Parathyroid adenoma (tissue), 2 donors: Measurements from ENCODE around the gene AKAP9.

ENCODE experiments used
- H2AFZ ChIP-seq: fragments of 300-600 bp; sonication (generic); one replicate; pipeline ENCODE4 v1.7.0; 2017; ENCODE audit warnings: antibody characterized with exemption, mild to moderate bottlenecking
- H3K27ac ChIP-seq: fragments of 300-600 bp; sonication (generic); one replicate; pipeline ENCODE4 v1.7.0; 2017
- H3K27me3 ChIP-seq: fragments of 300-600 bp; sonication (generic); one replicate; pipeline ENCODE4 v1.7.0; 2017; ENCODE audit warnings: low read length; ENCODE audit not compliant: control insufficient read depth, insufficient read depth
- H3K36me3 ChIP-seq: fragments of 300-600 bp; sonication (generic); one replicate; pipeline ENCODE4 v1.7.0; 2017; ENCODE audit warnings: low read length; ENCODE audit not compliant: control insufficient read depth, insufficient read depth
- H3K4me1 ChIP-seq: fragments of 300-600 bp; sonication (generic); one replicate; pipeline ENCODE4 v1.7.0; 2017; ENCODE audit warnings: control low read depth
- H3K4me2 ChIP-seq: fragments of 300-600 bp; sonication (generic); one replicate; pipeline ENCODE4 v1.7.0; 2017; ENCODE audit warnings: low read length
- H3K4me3 ChIP-seq: fragments of 300-600 bp; sonication (generic); one replicate; pipeline ENCODE4 v1.7.0; 2017; ENCODE audit warnings: low read depth, low read length
- H3K79me2 ChIP-seq: fragments of 300-600 bp; sonication (generic); one replicate; pipeline ENCODE4 v1.7.0; 2017; ENCODE audit warnings: control low read depth
- H3K9ac ChIP-seq: fragments of 300-600 bp; sonication (generic); one replicate; pipeline ENCODE4 v1.7.0; 2017; ENCODE audit warnings: mild to moderate bottlenecking
- H3K9me3 ChIP-seq: fragments of 300-600 bp; sonication (generic); one replicate; pipeline ENCODE4 v1.7.0; 2017; ENCODE audit warnings: low read length; ENCODE audit not compliant: control insufficient read depth
- CTCF ChIP-seq: fragments of 300-600 bp; sonication (generic); IDR thresholded peaks from one replicate; pipeline ENCODE4 v1.7.0; 2017; ENCODE audit warnings: antibody characterized with exemption, mild to moderate bottlenecking
- donor health status: primary hyperparathyroidism.

Gene AKAP9

GRCh38 chr7:92115821-92116220, 175.2 kb downstream of the AKAP9 start:
- H3K36me3 ChIP-seq = peaks cover 3% of the 10 kb centered on the region
- no peak for TF ChIP-seq CTCF
- H3K4me3 ChIP-seq = no peak overlapping the region

GRCh38 chr7:92116949-92117348, 176.3 kb downstream of the AKAP9 start:
- Histone ChIP-seq H3K79me2 (peaks cover 4% of the 10 kb centered on the region), H3K9me3 (no peaks in the 10 kb centered on the region), H2AFZ (no peak overlapping the region), H3K27me3 (no peaks in the 10 kb centered on the region), H3K4me2 (no peak overlapping the region), H3K27ac (no peak overlapping the region), H3K36me3 (peaks cover 3% of the 10 kb centered on the region), H3K4me3 (no peak overlapping the region), H3K4me1 (no peaks in the 10 kb centered on the region), H3K9ac (no peak overlapping the region)
- TF ChIP-seq CTCF = no peak

More at GRCh38 chr7:92115821-92116220, 175.2 kb downstream of the AKAP9 start:
- no peaks in the 10 kb centered on the region for H3K79me2 ChIP-seq
- no peaks in the 10 kb centered on the region for H3K9me3 ChIP-seq
- H3K4me1 ChIP-seq = no peaks in the 10 kb centered on the region
- H3K4me2 ChIP-seq = no peak overlapping the region
- no peaks in the 10 kb centered on the region for H3K27me3 ChIP-seq
- H2AFZ ChIP-seq = no peak overlapping the region
- H3K27ac ChIP-seq = no peak overlapping the region
- no peak overlapping the region for H3K9ac ChIP-seq

- peaks cover 4% of the 10 kb centered on the region for H3K79me2 ChIP-seq
- peaks cover 3% of the 10 kb centered on the region for H3K36me3 ChIP-seq
- no peaks in the 10 kb centered on the region for H3K4me1 ChIP-seq
- H3K4me2 ChIP-seq = no peak overlapping the region
- H3K27me3 ChIP-seq = no peaks in the 10 kb centered on the region
- no peak overlapping the region for H3K9ac ChIP-seq
- H3K9me3 ChIP-seq = no peaks in the 10 kb centered on the region
- TF ChIP-seq CTCF = no peak
- no peak overlapping the region for H2AFZ ChIP-seq
- no peak overlapping the region for H3K27ac ChIP-seq
- H3K4me3 ChIP-seq = no peak overlapping the region
These were observed 178.6 kb downstream of the AKAP9 start for GRCh38 chr7:92119213-92119759.

- Histone ChIP-seq H3K9ac (no peak overlapping the region), H3K36me3 (peaks cover 3% of the 10 kb centered on the region), H3K4me1 (no peaks in the 10 kb centered on the region)
These were observed 181.0 kb downstream of the AKAP9 start for GRCh38 chr7:92121681-92122080.

More at GRCh38 chr7:92121681-92122080, 181.0 kb downstream of the AKAP9 start:
- no peaks in the 10 kb centered on the region for H3K27me3 ChIP-seq
- no peak overlapping the region for H2AFZ ChIP-seq
- no peak for TF ChIP-seq CTCF
- peaks cover 4% of the 10 kb centered on the region for H3K79me2 ChIP-seq
- no peaks in the 10 kb centered on the region for H3K9me3 ChIP-seq
- H3K4me3 ChIP-seq = no peak overlapping the region
- H3K4me2 ChIP-seq = no peak overlapping the region
- H3K27ac ChIP-seq = no peak overlapping the region
